ENCODE measurements around the gene RCAN2.
"Not testable (repeated sequence)": the region's sequence is repeated elsewhere in the genome, so short reads cannot be mapped to it uniquely, and the experiment has no call there.

RCAN2 gene

DNA sequence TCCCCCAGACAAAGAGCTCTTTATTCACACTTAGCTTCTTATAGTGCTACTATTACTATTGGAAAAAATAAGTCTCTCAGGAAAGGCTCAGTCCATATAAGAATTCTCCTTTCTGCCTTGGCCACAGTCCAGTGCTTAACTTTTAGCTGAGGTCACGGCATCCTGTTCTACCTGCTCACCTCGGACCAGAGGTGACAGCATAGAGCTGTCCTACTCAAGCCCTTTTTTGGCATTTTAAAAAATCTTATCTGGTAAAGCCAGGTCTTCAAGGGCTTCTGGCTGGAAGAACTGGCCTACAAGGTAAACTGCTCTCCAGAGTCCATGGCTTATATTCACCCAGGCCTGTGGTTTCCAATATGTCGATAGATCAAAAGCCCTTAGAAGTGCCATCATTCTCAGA lies 109.7 kb downstream of the RCAN2 start:
- no peak for DNase-seq

DNA sequence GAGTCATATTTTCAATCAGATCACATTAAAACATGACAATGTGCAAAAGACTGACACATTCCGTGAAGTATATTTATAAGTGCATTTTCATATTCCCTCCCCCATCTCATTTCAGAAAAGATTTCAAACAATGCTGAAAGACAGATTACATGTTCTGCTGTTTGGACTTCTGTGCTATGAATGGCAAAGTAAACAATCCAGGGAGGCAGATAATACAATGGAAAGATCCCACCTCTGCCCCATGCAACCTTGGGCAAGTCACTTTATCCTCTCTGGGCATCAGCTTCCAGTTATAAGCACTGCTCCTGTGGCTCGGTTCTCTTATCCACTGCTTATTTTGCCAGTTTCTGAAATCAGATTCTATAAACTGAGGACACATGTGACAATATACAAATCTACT lies 110.2 kb downstream of the RCAN2 start:
- peak; percentile 85 for DNase-seq

DNA sequence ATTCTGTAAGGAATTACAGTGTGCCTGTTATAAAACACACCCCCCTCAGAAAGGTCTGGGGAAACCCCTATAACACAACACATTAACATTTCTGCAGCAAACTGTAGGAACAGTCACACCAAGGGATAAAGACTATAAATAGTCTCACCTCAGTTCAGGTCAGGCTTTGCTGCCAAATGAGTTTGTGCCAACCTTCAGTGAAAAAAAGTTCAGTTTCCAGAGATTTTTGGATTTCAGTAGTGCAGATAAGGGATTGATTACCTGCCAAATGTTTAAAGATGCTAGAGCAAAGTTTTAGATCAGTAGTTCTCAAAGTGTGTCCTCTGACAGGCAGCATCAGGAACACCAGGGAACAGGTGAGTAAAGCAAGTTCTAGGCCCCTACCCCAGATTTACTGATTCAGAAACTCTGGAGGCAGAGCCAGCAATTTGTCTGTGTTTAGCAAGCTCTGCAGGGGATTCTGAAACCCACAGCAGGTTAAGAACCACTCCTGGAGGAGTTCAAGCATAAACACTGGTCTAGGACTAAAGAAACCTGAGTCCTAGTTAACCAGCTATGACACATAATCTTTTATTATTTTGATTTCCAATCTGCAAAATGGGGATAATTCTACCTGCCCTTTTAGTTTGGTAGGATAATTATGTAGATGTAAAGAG lies 111.0 kb downstream of the RCAN2 start:
- peak; percentile 56 for DNase-seq

DNA sequence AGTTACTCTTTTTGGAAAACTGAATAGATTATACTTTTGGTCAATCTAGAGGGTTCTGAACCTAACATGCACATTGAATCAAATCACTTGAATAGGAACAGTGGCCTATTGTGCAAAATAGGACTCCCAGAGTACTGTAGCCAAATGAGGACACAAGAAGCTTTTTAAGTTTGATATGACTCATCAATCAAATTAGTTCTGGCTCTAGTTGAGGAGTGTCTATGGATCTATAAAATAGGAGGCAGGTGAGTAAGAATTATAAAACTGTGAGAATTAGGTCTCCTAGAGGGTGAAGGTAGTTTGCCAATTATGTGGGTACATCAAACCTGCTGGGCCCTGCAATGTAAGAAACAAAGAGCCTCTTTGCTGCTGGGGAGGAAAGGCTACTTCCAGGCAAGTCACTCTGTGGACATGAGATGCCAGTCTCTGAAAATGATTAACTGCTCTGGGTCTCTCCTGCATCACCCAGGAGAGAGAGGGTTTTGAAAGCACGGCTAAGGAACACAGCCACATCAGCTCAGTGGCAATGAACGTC lies 112.3 kb downstream of the RCAN2 start:
- no peak for DNase-seq

DNA sequence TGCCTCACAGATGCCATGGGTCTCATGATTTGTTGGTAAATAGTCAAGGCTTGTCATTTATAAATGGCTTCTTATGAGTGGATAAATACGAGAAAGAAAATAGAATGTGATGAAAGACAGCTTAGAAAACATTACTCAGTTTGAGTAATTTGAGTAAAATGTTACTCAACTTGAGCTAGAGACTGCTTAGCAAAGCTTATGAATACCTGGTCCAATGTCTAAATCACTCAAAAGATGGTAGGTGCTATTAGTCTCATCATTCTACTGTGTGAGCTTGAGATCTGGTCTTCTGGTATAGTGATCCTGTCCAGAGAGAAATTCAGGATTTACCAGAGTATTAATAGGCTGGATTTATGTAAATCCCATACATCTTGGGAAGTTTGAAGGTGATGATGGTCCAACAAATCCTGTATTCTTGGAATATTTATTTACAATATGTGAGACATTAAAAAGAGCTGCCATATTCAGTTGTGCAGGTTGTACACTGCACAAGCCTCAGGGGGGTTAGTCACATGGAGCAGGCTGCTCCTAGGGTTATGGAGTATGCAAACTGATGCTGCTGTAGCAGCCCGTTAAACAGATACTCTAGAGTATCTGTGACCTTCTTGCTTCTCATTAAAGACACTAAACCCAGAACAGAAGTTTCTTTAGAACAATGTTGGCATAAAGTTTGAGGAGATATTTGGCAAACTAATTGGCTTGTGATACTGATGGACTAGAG lies 112.9 kb downstream of the RCAN2 start:
- DNase-seq = no peak

DNA sequence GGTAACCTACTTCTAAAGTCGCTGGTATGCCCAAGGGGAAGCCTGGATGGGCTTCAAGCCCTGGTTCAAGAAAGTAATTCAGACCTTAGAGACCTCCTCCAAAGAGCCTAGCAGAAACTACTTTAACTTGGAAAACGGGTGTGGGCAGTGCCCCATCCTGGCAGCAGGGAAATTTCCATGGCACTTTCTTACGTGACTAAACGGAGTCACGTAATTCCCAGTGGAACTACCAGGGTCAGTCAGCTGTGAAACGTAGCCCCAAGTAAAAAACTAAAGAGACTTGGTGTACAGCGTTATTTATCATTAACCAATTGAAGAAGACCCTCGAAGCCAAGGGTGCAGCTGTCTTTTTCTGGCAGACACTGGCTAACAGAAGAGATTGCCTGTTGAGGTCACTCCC lies 114.0 kb downstream of the RCAN2 start:
- no peak for DNase-seq

- no peak for DNase-seq
Measured at GRCh38 chr6:46376562-46377061, 114.6 kb downstream of the RCAN2 start.

GRCh38 chr6:46370622-46371021 lies 120.6 kb downstream of the RCAN2 start:
- no peak for DNase-seq

GRCh38 chr6:46368169-46368536 lies 123.1 kb downstream of the RCAN2 start:
- DNase-seq = peak; percentile 20

DNA sequence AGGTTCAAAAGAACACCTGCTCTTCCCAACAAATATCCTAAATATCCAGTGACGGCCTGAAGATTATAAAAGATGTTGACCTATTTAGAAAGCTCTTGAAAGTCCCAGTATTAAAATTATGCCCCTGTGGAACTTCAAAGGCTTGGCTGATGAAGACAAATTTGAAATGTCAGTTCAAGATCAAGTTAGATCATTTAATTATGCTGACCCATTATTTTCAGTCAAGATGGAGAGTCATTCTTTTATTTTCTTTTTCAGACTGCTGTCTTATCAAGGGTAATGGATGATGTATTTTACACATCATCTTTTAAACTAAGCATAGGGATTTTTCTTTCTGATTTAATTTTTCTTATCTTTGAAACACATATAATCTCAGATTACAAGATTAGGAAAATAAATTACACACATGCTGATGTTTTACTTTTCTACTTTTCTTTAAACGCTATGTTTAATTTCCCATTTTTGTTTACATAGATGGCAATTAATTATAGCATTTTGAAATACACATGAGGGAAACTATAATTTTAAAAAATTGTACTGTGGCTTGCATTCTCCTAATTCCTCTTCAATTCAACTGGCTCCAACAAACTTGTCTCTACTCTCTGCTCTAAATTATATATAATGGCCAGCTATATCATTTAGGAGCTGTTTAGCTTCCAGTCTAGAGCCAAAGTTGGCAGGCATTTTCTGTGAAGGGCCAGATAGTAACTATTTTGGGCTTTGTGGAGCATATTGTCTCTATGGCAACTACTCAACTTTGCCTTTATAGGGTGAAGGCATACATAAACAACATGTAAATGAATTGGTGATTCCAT lies 123.7 kb downstream of the RCAN2 start:
- no peak for DNase-seq

DNA sequence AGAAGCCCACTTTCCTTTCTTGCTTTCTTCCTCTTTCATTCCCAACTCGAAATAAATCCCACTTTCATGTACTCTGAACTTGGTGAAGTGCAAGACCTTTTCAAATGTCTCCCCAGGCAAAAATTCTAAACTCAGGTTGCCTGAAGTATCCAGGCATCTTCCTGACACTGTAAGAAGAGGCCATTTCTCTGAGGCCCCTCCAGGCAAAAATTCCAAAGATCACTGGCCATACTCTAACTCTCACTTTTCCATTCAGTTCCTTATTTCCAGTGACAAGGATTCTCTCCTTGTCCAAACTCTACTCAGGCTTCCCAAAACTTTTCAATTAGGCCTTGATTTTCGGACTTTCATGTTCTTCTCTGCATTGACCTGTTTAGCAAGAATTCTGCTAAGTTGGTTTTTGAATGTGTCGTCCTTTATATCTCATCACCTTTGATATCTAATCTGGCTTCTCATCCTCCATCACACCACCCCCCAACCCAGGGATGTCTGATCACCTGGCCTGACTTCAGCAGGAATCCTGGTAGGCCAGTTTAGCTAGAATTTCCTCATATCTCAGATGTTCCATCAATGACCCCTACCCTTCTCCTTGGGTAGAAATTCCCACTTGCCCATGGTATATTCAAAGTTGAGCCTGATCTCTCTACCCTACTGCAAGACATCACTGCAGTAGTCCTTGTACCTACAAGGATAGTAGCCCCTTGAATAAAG lies 124.9 kb downstream of the RCAN2 start:
- DNase-seq = no peak

- no peak for DNase-seq
Measured at GRCh38 chr6:46357591-46357990, 133.7 kb downstream of the RCAN2 start.

DNA sequence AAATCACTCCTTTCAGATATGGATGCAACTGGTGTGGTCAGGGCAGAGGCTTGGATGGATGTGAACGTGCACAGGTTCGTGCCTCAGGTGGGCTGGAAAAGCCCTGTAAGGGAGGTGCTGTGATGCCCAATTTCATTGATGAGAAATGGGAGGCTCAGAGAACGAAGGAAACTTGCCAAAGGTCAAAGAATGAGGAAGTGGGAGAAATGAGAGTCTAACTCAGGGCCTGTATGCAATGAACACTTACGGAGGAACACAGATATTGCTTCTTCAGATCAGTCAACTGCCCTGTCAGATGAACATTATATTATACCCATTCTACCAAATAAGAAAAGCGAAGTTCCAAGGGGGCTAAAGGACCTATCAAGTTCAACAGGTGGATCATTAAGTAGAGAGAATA lies 134.7 kb downstream of the RCAN2 start:
- DNase-seq = no peak

DNA sequence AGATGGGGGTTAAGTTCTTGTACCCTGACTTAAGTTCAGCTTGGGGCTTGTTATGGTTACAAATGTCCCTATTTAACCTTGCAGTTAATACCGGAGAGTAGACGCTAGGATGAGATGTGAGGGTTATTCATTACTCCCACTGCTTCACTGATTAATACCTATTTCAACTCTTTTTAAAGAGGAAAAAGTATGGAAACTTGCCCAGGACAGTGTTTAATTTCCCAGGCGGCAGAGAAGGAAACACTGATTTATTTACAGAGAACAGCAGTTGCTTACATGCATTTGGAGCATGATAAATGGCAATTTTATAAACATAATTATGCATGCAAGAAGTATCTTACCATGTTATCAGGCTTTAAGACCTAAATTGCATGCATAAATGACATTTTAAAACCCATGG lies 137.7 kb downstream of the RCAN2 start:
- no peak for DNase-seq

- DNase-seq = no peak
Measured at GRCh38 chr6:46352541-46353268, 138.5 kb downstream of the RCAN2 start.

DNA sequence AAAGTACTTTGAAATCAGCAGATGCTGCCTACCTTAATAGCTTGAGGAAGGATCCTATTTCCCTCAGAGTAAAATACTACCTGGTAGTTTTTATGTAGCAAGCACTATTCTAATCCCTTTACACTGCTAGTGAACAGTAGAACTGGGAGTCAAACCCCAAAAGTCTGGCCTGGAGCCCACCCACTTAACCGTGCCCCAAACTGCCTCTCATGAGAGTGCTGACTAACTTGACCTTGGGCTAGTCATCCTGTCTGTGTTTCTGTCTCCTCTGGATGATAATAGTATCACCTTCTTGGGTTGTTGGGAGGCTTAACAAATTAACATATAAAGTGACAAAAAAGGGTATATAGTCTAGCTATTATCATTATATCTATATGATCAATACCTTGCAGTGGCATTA lies 140.5 kb downstream of the RCAN2 start:
- no peak for DNase-seq

DNA sequence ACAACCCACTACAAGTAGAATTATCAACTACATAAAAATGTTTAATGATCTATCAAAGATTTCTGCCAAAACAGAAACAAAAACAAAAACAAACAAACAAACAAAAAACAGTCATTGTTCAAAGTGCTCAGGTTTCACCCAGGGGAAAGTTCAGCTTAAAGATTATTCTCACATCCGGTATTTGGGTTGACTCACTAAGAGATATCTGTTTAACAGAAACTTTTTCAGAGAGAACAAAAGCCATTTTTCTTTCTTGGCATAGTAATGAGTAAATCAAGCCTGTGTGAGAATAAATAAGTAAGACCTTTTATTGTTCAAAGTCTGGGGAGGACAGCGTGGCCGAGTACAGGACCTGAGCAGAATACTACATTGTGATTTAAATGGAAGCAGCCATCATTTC lies 143.6 kb downstream of the RCAN2 start:
- no peak for DNase-seq

- DNase-seq = no peak
Measured at GRCh38 chr6:46340246-46340645, 151.0 kb downstream of the RCAN2 start.

DNA sequence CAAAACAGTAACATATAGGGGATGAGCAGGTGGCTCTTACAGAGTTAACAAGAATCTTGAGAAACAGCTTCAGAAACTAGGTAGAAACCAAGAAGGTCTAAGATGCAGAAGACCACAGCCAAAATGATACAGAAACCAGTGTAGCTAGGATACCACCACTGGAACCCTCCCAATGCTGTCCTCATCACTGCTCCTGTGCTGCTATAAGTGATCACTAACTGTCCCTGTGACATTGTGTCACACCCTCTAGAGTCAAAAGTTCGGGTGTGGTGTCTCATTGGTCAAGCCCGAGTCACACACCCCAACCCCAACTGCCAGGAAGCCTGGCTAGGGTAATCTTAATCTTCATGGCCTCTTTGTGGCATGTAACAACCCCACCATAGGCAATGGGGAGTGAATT lies 153.1 kb downstream of the RCAN2 start:
- no peak for DNase-seq

GRCh38 chr6:46334442-46334841 lies 156.8 kb downstream of the RCAN2 start:
- DNase-seq = no peak

- DNase-seq = no peak
Measured at GRCh38 chr6:46333481-46333880, 157.8 kb downstream of the RCAN2 start.

DNA sequence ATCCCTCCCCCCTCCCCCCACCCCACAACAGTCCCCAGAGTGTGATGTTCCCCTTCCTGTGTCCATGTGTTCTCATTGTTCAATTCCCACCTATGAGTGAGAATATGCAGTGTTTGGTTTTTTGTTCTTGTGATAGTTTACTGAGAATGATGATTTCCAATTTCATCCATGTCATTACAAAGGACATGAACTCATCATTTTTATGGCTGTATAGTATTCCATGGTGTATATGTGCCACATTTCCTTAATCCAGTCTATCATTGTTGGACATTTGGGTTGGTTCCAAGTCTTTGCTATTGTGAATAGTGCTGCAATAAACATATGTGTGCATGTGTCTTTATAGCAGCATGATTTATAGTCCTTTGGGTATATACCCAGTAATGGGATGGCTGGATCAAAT lies 158.8 kb downstream of the RCAN2 start:
- DNase-seq = not testable (repeated sequence)
